ENCODE measurements around the gene SLC26A8. TPM values are rescaled to one million over a fixed set of nuclear protein-coding genes. Genes with fewer than 3 reads are reported as not detected.
"Not testable (repeated sequence)": the region's sequence is repeated elsewhere in the genome, so short reads cannot be mapped to it uniquely, and the experiment has no call there.

SLC26A8 gene
- total RNA-seq, 1 experiment from 2014 or later, result not detected

GRCh38 chr6:36050947-36051710, 26.7 kb upstream of the SLC26A8 start:
- DNase-seq (ENCODE audit: low spot score), result no peak

DNA sequence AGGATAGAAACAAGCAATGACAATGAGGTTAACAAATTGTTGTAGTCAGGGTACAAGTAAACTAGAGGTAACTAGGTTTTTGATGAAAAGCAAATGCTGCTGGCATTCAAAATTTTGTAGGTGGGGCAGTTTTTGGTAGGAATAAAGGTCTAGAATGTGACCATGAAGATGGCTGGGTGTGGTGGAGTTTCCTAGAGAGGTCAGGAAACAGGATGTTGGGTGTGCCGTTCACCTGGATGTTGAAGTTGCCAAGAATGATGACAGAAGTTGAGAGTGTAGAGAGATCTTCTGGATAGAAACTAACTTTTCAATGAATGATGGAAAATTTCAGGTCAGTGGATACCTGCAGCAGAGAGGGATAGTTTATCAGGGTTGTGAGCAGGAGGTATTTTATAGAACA, 25.9 kb upstream of the SLC26A8 start:
- no peak for DNase-seq (ENCODE audit: low spot score)

GRCh38 chr6:36049582-36049981, 25.1 kb upstream of the SLC26A8 start:
- no peak for DNase-seq (ENCODE audit: low spot score)

DNA sequence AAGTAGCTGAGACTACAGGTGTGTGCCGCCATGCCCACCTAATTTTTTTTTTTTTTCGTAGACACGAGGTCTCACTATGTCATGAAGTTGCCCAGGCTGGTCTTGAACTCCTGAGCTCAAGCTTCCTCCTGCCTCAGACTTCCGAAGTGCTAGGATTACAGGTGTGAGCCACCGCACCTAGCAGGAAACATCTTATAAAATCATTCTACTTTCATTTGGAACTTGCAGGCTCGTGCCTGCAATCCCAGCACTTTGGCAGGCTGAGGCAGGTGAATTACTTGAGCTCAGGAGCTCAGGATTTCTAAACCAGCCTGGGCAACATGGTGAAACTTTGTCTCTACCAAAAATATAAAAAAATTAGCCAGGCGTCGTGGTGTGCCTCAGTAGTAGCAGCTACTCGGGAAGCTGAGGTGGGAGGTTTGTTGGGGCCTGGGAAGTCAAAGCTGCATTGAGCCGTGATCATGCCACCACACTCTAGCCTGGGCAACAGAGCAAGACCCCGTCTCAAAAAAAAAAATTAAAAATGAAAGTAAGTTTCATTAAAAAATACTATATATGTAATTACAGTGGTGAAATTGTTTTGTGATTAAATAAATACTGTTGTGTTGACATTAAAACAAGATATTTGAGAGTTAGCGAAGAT, 18.3 kb upstream of the SLC26A8 start:
- DNase-seq (ENCODE audit: low spot score), result no peak

DNA sequence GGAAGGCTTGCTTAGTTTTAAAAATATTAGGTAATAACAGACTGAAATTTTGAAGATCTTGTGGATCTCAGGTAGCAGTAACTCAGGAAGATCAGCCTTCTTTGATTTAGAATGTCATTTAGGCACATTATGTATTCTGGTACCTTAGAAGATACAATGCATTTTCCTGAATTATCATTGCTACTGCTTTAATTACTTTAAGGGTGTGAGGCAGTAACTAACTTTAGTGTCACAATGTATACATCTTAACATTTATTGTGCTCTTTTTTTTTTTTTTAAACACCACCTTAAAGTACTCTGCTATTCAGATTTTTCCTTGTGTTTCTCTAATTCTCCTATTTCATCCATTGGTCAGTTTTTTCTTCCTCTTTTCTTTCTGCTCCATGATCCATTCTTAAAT, 16.5 kb upstream of the SLC26A8 start:
- DNase-seq (ENCODE audit: low spot score), result no peak

DNA sequence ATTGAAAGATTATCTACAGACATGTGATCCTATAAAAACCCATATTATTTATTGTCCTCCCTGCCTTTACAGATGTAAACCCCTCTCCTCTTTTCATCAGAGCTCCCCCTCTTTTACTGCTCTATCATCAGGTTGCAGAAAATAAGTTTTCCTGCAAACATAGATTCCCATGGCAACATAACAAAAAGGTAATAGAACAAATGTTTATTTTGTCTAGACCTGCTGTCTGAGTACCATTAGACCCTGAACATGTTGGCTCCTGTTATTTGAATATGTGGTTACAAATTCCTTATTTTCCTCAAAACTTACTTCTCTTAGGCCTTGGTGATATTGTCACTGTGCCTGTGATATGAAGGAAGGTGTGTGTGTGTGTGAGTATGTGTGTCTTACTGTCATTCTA, 14.7 kb upstream of the SLC26A8 start:
- DNase-seq (ENCODE audit: low spot score), result no peak

DNA sequence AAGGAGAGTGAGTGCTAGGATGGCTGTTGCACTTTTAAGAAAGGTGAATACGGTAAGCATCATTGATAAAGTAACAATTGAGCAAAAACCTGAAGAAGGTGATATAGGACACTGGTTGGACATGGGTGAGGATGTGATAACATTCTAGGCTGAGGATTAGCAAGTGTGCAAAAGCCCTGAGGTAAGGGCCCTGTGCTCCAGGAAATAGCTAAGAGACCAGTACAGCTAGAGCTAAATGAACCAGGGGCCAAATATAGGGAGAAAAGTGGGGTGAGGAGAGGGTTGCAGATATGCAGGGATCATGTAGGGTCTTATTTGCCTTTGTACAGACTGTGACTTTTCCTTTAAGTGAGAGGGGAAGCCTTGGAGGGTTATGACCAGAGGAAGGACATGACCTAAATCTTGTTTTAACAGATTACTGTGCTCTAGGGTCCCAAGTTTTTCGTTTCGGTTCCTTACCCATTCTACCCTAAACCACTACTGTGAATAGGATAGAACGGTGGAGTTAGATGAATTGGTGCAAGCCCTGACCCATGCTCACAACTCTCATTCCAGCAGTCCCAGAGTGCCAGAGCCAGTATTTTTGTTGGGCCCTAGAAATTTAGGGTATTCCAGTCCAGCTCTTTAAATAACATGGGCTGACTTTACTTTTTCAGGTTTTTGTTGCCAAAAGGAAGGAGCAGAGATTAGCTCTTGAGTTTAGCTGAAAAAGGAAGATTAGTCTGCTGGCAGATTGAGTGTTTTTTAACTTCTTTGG, 13.9 kb upstream of the SLC26A8 start:
- no peak for DNase-seq (ENCODE audit: low spot score)

DNA sequence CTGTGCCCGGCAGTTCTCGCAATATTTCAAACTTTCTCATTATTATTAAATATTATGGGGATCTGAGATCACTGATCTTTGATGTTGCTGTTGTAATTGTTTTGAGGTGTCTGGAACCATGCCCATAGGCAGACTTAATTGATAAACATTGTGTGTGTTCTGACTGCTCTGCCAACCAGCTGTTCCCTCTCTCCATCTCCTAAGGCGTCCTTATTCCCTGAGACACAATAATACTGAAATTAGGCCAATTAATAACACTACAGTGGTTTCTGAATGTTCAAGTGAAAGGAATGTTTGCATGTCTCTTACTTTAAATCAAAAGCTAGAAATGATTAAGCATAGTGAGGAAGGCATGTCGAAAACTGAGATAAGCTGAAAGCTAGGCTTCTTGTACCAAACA, 10.8 kb upstream of the SLC26A8 start:
- no peak for DNase-seq (ENCODE audit: low spot score)

GRCh38 chr6:36034441-36034840, 10.0 kb upstream of the SLC26A8 start:
- DNase-seq (ENCODE audit: low spot score), result no peak

- DNase-seq (ENCODE audit: low spot score), result no peak
Observed at GRCh38 chr6:36033935-36034334, 9.5 kb upstream of the SLC26A8 start.

GRCh38 chr6:36033144-36033543, 8.7 kb upstream of the SLC26A8 start:
- not testable (repeated sequence) for DNase-seq (ENCODE audit: low spot score)

DNA sequence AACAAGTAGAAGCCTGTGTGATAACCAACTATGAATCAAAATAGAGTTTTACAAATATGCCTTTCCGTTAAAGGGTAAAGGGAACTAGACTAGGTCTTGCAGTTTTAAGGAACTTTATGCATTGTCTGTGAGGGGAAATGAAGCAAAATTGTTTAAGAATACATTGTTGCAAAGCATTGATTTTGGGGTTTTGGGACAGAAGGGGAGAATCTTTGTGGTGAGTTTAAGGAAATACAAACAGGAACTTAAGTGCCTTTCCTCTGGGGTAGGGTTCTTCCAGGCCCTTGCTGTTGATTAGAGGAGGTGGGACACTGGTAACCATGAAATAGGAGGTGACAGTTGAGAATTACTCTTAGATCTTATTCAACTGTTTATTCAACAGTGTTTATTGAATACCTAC, 7.8 kb upstream of the SLC26A8 start:
- no peak for DNase-seq (ENCODE audit: low spot score)

- no peak for DNase-seq (ENCODE audit: low spot score)
Observed at GRCh38 chr6:36029464-36029863, 5.0 kb upstream of the SLC26A8 start.

- peak; percentile 61 for DNase-seq (ENCODE audit: low spot score)
Observed at GRCh38 chr6:36028877-36029324, 4.5 kb upstream of the SLC26A8 start.

DNA sequence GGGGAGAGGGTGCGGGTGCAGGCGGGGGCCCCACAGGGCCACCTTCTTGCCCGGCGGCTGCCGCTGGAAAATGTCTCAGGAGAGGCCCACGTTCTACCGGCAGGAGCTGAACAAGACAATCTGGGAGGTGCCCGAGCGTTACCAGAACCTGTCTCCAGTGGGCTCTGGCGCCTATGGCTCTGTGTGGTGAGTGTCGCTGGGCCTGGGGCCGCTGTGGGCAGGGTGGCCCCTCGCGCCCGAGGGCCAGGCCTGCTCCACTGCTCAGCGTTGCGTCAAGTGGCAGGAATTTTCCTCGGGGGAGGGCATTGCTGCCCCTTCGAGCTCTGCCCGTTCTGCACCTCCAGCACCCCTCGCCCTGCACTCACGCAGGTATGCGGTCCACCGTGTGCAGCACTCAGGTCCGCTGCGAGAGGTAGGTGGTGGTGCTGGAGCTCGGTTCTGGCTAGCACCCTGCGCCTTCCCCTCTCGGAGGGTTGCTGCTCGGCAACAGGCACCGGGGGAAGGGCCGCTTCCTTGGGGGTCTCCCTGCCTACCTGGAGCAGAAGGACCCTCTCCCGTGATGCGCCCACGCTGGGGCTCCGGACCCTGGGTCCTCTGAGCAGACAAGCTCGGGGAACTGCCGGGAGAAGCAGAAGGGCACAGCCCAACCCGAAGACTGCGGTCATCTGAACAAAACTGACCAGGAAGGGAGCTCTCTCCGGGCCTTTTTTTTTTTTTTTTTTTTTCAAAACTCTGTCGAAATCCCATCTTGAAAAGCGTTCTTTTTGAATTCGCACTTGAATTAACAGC, 3.8 kb upstream of the SLC26A8 start:
- DNase-seq (ENCODE audit: low spot score), result peak; percentile 14

- DNase-seq (ENCODE audit: low spot score), result peak; percentile 99
Observed at GRCh38 chr6:36027501-36028087, 3.2 kb upstream of the SLC26A8 start, which contains the start of gene MAPK14. Gene MAPK14, plus strand, starts transcription at chr6:36027808. Its CDS starts 350 bp downstream, at chr6:36028158.

- no peak for DNase-seq (ENCODE audit: low spot score)
Observed at GRCh38 chr6:36025932-36026327, 1.5 kb upstream of the SLC26A8 start.

GRCh38 chr6:36025260-36025931, 955 bp upstream of the SLC26A8 start:
- DNase-seq (ENCODE audit: low spot score), result no peak

DNA sequence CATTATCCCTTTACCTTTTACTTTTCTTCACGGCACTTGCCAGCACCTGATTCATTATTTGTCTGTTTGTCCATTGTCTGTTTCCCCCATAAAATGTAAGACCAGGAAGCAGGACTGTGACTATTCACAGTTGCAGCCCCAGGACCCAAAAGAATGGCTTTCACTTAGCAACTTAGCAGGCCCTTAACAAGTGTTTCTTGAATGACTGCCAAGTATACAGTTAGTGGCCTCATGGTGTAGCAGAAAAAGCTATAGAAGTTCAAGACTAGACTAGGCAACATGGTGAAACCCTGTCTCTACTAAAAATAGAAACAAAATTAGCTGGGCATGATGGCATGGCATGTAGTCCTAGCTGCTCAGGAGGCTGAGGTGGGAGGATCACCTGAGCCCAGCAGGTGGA, 4.3 kb downstream of the SLC26A8 start:
- no peak for DNase-seq (ENCODE audit: low spot score)

- DNase-seq (ENCODE audit: low spot score), result no peak
Observed at GRCh38 chr6:36019167-36019566, 5.3 kb downstream of the SLC26A8 start.

DNA sequence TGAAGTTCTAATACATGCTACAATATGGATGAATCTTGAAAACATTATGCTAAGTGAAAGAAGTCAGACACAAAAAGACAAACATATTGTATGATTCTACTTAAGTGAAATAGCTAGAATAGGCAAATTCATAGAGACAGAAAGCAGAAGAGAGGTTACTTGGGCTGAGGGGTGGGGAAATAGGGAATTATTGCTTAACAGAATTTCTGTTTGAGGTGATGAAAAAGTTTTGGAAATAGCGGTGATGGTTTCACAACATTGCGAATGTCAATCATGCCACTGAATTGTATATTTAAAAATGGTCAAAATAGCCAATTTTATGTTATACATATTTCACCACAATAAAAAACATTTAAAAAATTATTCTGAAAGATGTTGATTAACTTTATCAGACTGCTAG, 6.1 kb downstream of the SLC26A8 start:
- no peak for DNase-seq (ENCODE audit: low spot score)
